Activated B cell treated with CpG ODN at 0.5 μM for 24 hours (primary cell): ENCODE results near the gene FGF12. TPM values are rescaled to one million over a fixed set of nuclear protein-coding genes. Genes with fewer than 3 reads are reported as not detected.

Experiments
- ATAC-seq: fragments of 200-7000 bp; cut with Tn5 transposase; one replicate; pipeline ENCODE4 v1.10.0; 2021; ENCODE audit warnings: low read depth, mild to moderate bottlenecking, moderate library complexity
- CTCF ChIA-PET: fragments of 350-600 bp; sonication (Branson Sonifier 250); formaldehyde crosslinking; loops from one replicate; lab custom pipeline; 2021; ENCODE audit warnings: antibody characterized with exemption; lab: Charles Lee
- POLR2A ChIA-PET: fragments of 350-600 bp; sonication (Branson Sonifier 250); formaldehyde crosslinking; loops from one replicate; lab custom pipeline; 2021; ENCODE audit warnings: antibody characterized with exemption; lab: Charles Lee
- DNase-seq: peaks from one replicate; pipeline ENCODE4 v3.0.0; 2022
- H3K27ac Mint-ChIP-seq: one replicate; pipeline ENCODE4 v1.8.0; 2020; ENCODE audit warnings: mixed read lengths
- H3K27me3 Mint-ChIP-seq: one replicate; pipeline ENCODE4 v1.8.0; 2021; ENCODE audit warnings: mixed read lengths
- H3K36me3 Mint-ChIP-seq: one replicate; pipeline ENCODE4 v1.8.0; 2021; ENCODE audit warnings: low read depth, mixed read lengths
- H3K4me1 Mint-ChIP-seq: one replicate; pipeline ENCODE4 v1.8.0; 2021; ENCODE audit warnings: mixed read lengths
- H3K4me3 Mint-ChIP-seq: one replicate; pipeline ENCODE4 v1.8.0; 2020; ENCODE audit warnings: mild to moderate bottlenecking, mixed read lengths
- H3K9me3 Mint-ChIP-seq: one replicate; pipeline ENCODE4 v1.8.0; 2020; ENCODE audit warnings: mixed read lengths
- intact Hi-C: fragments of 100-400 bp; cut with micrococcal nuclease; formaldehyde crosslinking; loops from one replicate; pipeline ENCODE4 v1.15.1; 2024
- total RNA-seq: library from RNA; stranded (reverse); gene quantifications from 2 replicates; pipeline ENCODE4 v1.2.3, GENCODE V29; 2022
- TF ChIP-seq, protein P1 (sequence below): fragments of 200-600 bp; IDR thresholded peaks from one replicate; pipeline ENCODE4 v1.8.0; 2022; ENCODE audit warnings: antibody characterized with exemption, mild to moderate bottlenecking

FGF12 gene
- total RNA-seq, 1 donor from 2014 or later: not detected

DNA sequence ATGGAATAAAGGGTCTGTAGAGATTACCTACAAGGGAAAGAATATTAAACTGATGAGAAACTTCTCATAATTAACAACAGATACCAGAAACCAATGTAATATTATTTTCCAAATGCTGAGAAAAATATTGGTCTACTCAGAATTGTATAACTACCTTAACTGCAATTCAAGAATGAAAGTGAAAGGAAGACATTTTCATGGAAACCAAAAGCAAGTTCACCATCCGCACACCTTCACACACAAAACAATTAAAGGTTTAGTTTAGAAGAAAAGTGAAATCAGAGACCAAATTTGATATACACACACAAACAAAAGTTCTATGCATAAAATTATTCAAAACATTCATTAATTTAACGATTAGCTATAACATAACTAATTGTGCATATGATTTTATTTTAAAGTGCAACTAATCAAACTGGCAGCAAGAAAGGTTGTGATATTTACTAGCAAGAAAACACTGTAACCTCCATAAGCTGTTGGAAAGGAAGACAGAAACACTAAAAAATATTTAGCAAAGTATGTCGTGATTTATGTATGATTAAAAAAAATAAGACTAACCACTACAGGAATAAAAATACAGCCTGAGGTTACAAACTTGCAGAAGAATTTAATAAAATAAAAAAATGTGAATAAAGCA, 395.5 kb downstream of the FGF12 start:
- ChIA-PET POLR2A (no interaction called here), CTCF (no interaction called here)
- Mint-ChIP-seq H3K36me3 (no peaks in the 10 kb centered on the region), H3K27me3 (no peaks in the 10 kb centered on the region), H3K4me3 (peak overlapping the region; percentile 3), H3K27ac (no peak overlapping the region), H3K9me3 (no peaks in the 10 kb centered on the region), H3K4me1 (peaks cover 5% of the 10 kb centered on the region)
- DNase-seq (no peak), ATAC-seq (no peak)
- intact Hi-C loops: loop anchor here (2.0 kb wide), 1 partner anchor 915 kb away; no protein-coding TSS in a partner anchor
- TF ChIP-seq, protein P1, sequence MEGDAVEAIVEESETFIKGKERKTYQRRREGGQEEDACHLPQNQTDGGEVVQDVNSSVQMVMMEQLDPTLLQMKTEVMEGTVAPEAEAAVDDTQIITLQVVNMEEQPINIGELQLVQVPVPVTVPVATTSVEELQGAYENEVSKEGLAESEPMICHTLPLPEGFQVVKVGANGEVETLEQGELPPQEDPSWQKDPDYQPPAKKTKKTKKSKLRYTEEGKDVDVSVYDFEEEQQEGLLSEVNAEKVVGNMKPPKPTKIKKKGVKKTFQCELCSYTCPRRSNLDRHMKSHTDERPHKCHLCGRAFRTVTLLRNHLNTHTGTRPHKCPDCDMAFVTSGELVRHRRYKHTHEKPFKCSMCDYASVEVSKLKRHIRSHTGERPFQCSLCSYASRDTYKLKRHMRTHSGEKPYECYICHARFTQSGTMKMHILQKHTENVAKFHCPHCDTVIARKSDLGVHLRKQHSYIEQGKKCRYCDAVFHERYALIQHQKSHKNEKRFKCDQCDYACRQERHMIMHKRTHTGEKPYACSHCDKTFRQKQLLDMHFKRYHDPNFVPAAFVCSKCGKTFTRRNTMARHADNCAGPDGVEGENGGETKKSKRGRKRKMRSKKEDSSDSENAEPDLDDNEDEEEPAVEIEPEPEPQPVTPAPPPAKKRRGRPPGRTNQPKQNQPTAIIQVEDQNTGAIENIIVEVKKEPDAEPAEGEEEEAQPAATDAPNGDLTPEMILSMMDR: no peak

DNA sequence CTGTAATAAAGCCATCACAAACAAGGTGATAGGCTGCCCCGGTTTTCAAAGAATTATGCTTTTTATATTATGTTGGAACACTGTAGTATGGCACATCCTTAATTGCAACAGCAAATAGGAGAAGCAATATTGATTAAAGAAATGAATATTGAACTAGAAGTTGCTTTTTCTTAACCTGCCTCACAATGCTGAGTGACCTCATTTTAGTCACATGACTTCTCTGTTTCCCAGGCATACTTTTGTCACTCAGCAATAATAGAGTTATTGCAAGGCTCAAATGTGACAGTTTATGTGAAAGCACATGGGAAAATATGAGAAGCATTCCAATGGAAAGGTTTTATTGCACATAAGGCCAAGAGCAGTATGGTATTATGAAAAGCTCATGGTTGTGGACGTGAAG, 400.7 kb downstream of the FGF12 start:
- Mint-ChIP-seq H3K27ac (no peak overlapping the region), H3K4me1 (peaks cover 3% of the 10 kb centered on the region), H3K27me3 (no peaks in the 10 kb centered on the region), H3K36me3 (no peaks in the 10 kb centered on the region), H3K4me3 (no peak overlapping the region), H3K9me3 (peaks cover 2% of the 10 kb centered on the region)
- no peak for DNase-seq
- intact Hi-C loops: no loop called here
- CTCF ChIA-PET: no interaction called here
- TF ChIP-seq, protein P1: no peak
- POLR2A ChIA-PET: no interaction called here
- no peak for ATAC-seq

DNA sequence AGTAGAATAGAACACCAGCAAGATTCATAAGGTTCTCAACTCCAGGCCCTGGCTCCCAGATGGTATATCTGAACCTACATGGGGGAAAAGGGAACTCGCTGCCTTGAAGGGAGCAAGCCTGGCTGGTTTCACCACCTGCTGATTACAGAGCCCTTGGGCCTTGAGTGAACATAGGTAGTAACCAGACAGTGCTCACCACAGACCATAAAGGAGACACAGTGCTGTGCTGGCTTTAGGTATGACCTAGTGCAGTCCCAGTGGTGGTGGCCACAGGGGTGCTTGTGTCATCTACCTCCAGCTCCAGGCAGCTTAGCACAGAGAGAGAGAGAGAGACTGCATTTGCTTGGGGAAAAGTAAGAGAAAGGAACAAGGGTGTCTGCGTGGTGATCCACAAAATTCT, 409.8 kb downstream of the FGF12 start:
- TF ChIP-seq, protein P1: no peak
- Mint-ChIP-seq H3K4me1 (no peaks in the 10 kb centered on the region), H3K36me3 (no peaks in the 10 kb centered on the region), H3K9me3 (no peaks in the 10 kb centered on the region), H3K27ac (no peak overlapping the region), H3K4me3 (no peak overlapping the region), H3K27me3 (no peaks in the 10 kb centered on the region)
- CTCF ChIA-PET: no interaction called here
- POLR2A ChIA-PET: no interaction called here
- DNase-seq (no peak), ATAC-seq (no peak)
- intact Hi-C loops: no loop called here

DNA sequence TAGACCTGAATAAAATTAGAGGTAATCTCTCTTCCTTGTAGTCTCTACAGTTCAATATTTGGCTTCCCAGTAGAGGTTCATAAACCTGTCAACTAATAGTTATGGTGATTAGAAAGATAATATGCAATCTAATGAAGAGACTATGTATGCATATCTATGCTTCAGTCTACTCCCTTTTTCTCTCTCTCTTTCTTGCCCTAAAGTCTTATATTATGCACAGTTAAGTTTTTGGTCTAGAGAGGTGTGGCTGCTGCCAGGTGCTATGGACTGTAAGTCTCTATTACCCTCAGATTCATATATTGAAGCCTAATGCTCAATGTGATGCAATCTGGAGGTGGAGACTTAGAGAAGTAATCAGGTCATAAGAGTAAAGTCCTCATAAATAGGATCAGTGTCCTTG, 413.7 kb downstream of the FGF12 start:
- H3K36me3 Mint-ChIP-seq: no peaks in the 10 kb centered on the region
- no peaks in the 10 kb centered on the region for H3K9me3 Mint-ChIP-seq
- ATAC-seq (no peak), DNase-seq (no peak)
- H3K4me3 Mint-ChIP-seq: no peak overlapping the region
- POLR2A ChIA-PET: no interaction called here
- intact Hi-C loops: no loop called here
- CTCF ChIA-PET: no interaction called here
- H3K4me1 Mint-ChIP-seq: no peaks in the 10 kb centered on the region
- no peak overlapping the region for H3K27ac Mint-ChIP-seq
- TF ChIP-seq, protein P1: no peak
- no peaks in the 10 kb centered on the region for H3K27me3 Mint-ChIP-seq

DNA sequence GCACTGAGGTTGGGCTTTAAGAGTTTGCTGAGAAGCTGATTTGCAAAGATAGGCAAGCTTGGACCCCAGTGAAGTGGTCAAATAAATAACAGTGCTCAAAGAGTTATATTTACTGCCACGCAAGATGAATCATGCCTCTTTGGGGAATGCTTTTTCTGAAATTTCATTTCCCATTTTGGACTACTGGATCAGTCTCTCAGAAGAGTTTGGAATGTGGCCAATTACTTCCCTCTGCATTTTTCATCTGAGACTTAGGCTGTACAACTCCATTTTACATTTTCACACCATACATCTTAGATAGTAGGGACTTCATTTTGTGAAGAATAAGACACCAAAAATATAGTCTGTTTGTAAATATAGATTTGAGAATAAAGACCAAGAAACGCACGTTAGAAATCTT, 419.7 kb downstream of the FGF12 start:
- Mint-ChIP-seq H3K4me3 (no peak overlapping the region), H3K27ac (no peak overlapping the region), H3K9me3 (no peaks in the 10 kb centered on the region), H3K4me1 (no peaks in the 10 kb centered on the region), H3K36me3 (no peaks in the 10 kb centered on the region), H3K27me3 (no peaks in the 10 kb centered on the region)
- DNase-seq: no peak
- ChIA-PET CTCF (no interaction called here), POLR2A (no interaction called here)
- ATAC-seq: no peak
- intact Hi-C loops: no loop called here
- TF ChIP-seq, protein P1: no peak
